Endothelial cell (in vitro differentiated cells): Measurements from ENCODE around the gene PDE6H. TPM values are rescaled to one million over a fixed set of nuclear protein-coding genes. Genes with fewer than 3 reads are reported as not detected.

Experiments used
- DNase-seq: peaks from one replicate; pipeline ENCODE4 v3.0.0; 2021; ENCODE audit warnings: low spot score
- H3K27ac Mint-ChIP-seq: one replicate; pipeline ENCODE4 v1.8.0; 2021; ENCODE audit warnings: mixed read lengths, inconsistent platforms; ENCODE audit not compliant: unreplicated experiment
- H3K27me3 Mint-ChIP-seq: one replicate; pipeline ENCODE4 v1.8.0; 2021; ENCODE audit warnings: mild to moderate bottlenecking, moderate library complexity, mixed read lengths, inconsistent platforms; ENCODE audit not compliant: unreplicated experiment
- H3K36me3 Mint-ChIP-seq: one replicate; pipeline ENCODE4 v1.8.0; 2021; ENCODE audit warnings: mild to moderate bottlenecking, low read depth, mixed read lengths, inconsistent platforms; ENCODE audit not compliant: unreplicated experiment
- H3K4me1 Mint-ChIP-seq: one replicate; pipeline ENCODE4 v1.8.0; 2021; ENCODE audit warnings: mild to moderate bottlenecking, mixed read lengths, inconsistent platforms; ENCODE audit not compliant: unreplicated experiment
- H3K4me3 Mint-ChIP-seq: one replicate; pipeline ENCODE4 v1.8.0; 2021; ENCODE audit warnings: mild to moderate bottlenecking, mixed read lengths, inconsistent platforms; ENCODE audit not compliant: unreplicated experiment
- H3K9me3 Mint-ChIP-seq: one replicate; pipeline ENCODE4 v1.8.0; 2021; ENCODE audit warnings: mixed read lengths, inconsistent platforms; ENCODE audit not compliant: unreplicated experiment
- total RNA-seq: library from RNA; stranded (reverse); fragmentation: NEBNext Ultra II Directional; extraction: Animal tissue kit (Norgen Biotek cat#: 25700); gene quantifications from one replicate; pipeline ENCODE4 v1.2.1, GENCODE V29; 2021; ENCODE audit not compliant: unreplicated experiment
- TF ChIP-seq, protein P1 (sequence below): fragments of 200-600 bp; sonication (generic); IDR thresholded peaks from one replicate; pipeline ENCODE4 v1.5.0; 2021; ENCODE audit warnings: antibody characterized with exemption; ENCODE audit not compliant: unreplicated experiment

The PDE6H gene
- total RNA-seq, 1 donor from 2014 or later, result not detected

GRCh38 chr12:14952299-14952921 lies 20.4 kb upstream of the PDE6H start:
- DNase-seq, result no peak
- Mint-ChIP-seq H3K4me1 (peaks cover 47% of the 10 kb centered on the region), H3K9me3 (no peaks in the 10 kb centered on the region), H3K36me3 (peaks cover 31% of the 10 kb centered on the region), H3K27ac (peak overlapping the region; percentile 97), H3K4me3 (peak overlapping the region; percentile 34), H3K27me3 (peaks cover 2% of the 10 kb centered on the region)
- TF ChIP-seq, protein P1, sequence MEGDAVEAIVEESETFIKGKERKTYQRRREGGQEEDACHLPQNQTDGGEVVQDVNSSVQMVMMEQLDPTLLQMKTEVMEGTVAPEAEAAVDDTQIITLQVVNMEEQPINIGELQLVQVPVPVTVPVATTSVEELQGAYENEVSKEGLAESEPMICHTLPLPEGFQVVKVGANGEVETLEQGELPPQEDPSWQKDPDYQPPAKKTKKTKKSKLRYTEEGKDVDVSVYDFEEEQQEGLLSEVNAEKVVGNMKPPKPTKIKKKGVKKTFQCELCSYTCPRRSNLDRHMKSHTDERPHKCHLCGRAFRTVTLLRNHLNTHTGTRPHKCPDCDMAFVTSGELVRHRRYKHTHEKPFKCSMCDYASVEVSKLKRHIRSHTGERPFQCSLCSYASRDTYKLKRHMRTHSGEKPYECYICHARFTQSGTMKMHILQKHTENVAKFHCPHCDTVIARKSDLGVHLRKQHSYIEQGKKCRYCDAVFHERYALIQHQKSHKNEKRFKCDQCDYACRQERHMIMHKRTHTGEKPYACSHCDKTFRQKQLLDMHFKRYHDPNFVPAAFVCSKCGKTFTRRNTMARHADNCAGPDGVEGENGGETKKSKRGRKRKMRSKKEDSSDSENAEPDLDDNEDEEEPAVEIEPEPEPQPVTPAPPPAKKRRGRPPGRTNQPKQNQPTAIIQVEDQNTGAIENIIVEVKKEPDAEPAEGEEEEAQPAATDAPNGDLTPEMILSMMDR, result no peak

GRCh38 chr12:14953752-14954151 lies 19.1 kb upstream of the PDE6H start:
- H3K4me3 Mint-ChIP-seq, result no peak overlapping the region
- peaks cover 31% of the 10 kb centered on the region for H3K36me3 Mint-ChIP-seq
- H3K27ac Mint-ChIP-seq, result peak overlapping the region; percentile 51
- TF ChIP-seq, protein P1, result no peak
- no peak for DNase-seq
- H3K9me3 Mint-ChIP-seq, result no peaks in the 10 kb centered on the region
- H3K4me1 Mint-ChIP-seq, result peaks cover 42% of the 10 kb centered on the region
- H3K27me3 Mint-ChIP-seq, result peaks cover 2% of the 10 kb centered on the region

- no peak overlapping the region for H3K27ac Mint-ChIP-seq
- no peak overlapping the region for H3K4me3 Mint-ChIP-seq
- TF ChIP-seq, protein P1, result no peak
- no peaks in the 10 kb centered on the region for H3K9me3 Mint-ChIP-seq
- peaks cover 40% of the 10 kb centered on the region for H3K4me1 Mint-ChIP-seq
- peaks cover 26% of the 10 kb centered on the region for H3K36me3 Mint-ChIP-seq
- peaks cover 2% of the 10 kb centered on the region for H3K27me3 Mint-ChIP-seq
- no peak for DNase-seq
Observed at GRCh38 chr12:14954269-14954668, 18.6 kb upstream of the PDE6H start.

- TF ChIP-seq, protein P1, result no peak
- Mint-ChIP-seq H3K27ac (peak overlapping the region; percentile 48), H3K4me1 (peaks cover 46% of the 10 kb centered on the region), H3K9me3 (no peaks in the 10 kb centered on the region), H3K36me3 (peaks cover 18% of the 10 kb centered on the region), H3K4me3 (no peak overlapping the region), H3K27me3 (peaks cover 1% of the 10 kb centered on the region)
- no peak for DNase-seq
Observed at GRCh38 chr12:14956024-14956891, 16.6 kb upstream of the PDE6H start.

GRCh38 chr12:14956905-14957304 lies 15.9 kb upstream of the PDE6H start:
- no peaks in the 10 kb centered on the region for H3K9me3 Mint-ChIP-seq
- H3K36me3 Mint-ChIP-seq, result peaks cover 16% of the 10 kb centered on the region
- no peak overlapping the region for H3K27ac Mint-ChIP-seq
- H3K27me3 Mint-ChIP-seq, result peaks cover 1% of the 10 kb centered on the region
- DNase-seq, result no peak
- peaks cover 46% of the 10 kb centered on the region for H3K4me1 Mint-ChIP-seq
- TF ChIP-seq, protein P1, result no peak
- no peak overlapping the region for H3K4me3 Mint-ChIP-seq
